HG03442 (cell line): Measurements from ENCODE around the gene CSTPP1.

Experiments used
- ATAC-seq: cut with Tn5 transposase; IDR thresholded peaks from one replicate; pipeline ENCODE4 v1.9.1; 2021; ENCODE audit warnings: mild to moderate bottlenecking, moderate library complexity; ENCODE audit not compliant: unreplicated experiment

The CSTPP1 gene

GRCh38 chr11:47176328-47177228, 240.0 kb downstream of the CSTPP1 start, which contains the start of gene ARFGAP2:
ARFGAP2 (minus strand) TSS chr11:47176879; CDS start chr11:47176853, 26 bp downstream.
- peak; percentile 87 for ATAC-seq

GRCh38 chr11:47177229-47177845, 240.8 kb downstream of the CSTPP1 start:
- ATAC-seq: peak; percentile 39

GRCh38 chr11:47177846-47178245, 241.3 kb downstream of the CSTPP1 start:
- ATAC-seq: no peak

GRCh38 chr11:47178316-47178715, 241.8 kb downstream of the CSTPP1 start:
- no peak for ATAC-seq

- no peak for ATAC-seq
Measured at GRCh38 chr11:47178737-47179654, 242.4 kb downstream of the CSTPP1 start.

- ATAC-seq: no peak
Measured at GRCh38 chr11:47179655-47179991, 243.1 kb downstream of the CSTPP1 start.

GRCh38 chr11:47180006-47180787, 243.6 kb downstream of the CSTPP1 start:
- no peak for ATAC-seq

- ATAC-seq: no peak
Measured at GRCh38 chr11:47181271-47181670, 244.7 kb downstream of the CSTPP1 start.

- ATAC-seq: no peak
Measured at GRCh38 chr11:47182380-47182779, 245.8 kb downstream of the CSTPP1 start.

GRCh38 chr11:47183031-47183856, 246.7 kb downstream of the CSTPP1 start:
- ATAC-seq: no peak

GRCh38 chr11:47183969-47184368, 247.4 kb downstream of the CSTPP1 start:
- ATAC-seq: no peak

- ATAC-seq: no peak
Measured at GRCh38 chr11:47184711-47185304, 248.2 kb downstream of the CSTPP1 start.

- no peak for ATAC-seq
Measured at GRCh38 chr11:47185305-47186075, 248.9 kb downstream of the CSTPP1 start.

GRCh38 chr11:47186076-47186699, 249.6 kb downstream of the CSTPP1 start, which contains the start of gene PACSIN3:
PACSIN3 (minus strand) TSS chr11:47186434; CDS start chr11:47182727, 3,707 bp downstream.
- ATAC-seq: no peak

- no peak for ATAC-seq
Measured at GRCh38 chr11:47186700-47187695, 250.4 kb downstream of the CSTPP1 start.

GRCh38 chr11:47187723-47188122, 251.2 kb downstream of the CSTPP1 start:
- no peak for ATAC-seq

GRCh38 chr11:47188259-47188658, 251.7 kb downstream of the CSTPP1 start:
- no peak for ATAC-seq
